NOMO-1 treated with DMSO at 0.1 percent for 48 hours (cell line): ENCODE measurements around the gene PIGBOS1.
"Not testable (repeated sequence)": the region's sequence is repeated elsewhere in the genome, so short reads cannot be mapped to it uniquely, and the experiment has no call there.

Source experiments
- DNase-seq: peaks from one replicate; lab custom pipeline; 2025; ENCODE audit not compliant: unreplicated experiment; lab: John Stamatoyannopoulos, UW

Gene PIGBOS1

DNA sequence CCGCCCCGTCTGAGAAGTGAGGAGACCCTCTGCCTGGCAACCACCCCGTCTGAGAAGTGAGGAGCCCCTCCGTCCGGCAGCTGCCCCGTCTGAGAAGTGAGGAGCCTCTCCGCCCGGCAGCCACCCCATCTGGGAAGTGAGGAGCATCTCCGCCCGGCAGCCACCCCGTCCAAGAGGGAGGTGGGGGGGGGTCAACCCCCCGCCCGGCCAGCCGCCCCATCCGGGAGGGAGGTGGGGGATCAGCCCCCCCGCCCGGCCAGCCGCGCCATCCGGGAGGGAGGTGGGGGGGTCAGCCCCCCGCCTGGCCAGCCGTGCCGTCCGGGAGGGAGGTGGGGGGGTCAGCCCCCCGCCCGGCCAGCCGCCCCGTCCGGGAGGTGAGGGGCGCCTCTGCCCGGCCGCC, 16.1 kb downstream of the PIGBOS1 start:
- not testable (repeated sequence) for DNase-seq

DNA sequence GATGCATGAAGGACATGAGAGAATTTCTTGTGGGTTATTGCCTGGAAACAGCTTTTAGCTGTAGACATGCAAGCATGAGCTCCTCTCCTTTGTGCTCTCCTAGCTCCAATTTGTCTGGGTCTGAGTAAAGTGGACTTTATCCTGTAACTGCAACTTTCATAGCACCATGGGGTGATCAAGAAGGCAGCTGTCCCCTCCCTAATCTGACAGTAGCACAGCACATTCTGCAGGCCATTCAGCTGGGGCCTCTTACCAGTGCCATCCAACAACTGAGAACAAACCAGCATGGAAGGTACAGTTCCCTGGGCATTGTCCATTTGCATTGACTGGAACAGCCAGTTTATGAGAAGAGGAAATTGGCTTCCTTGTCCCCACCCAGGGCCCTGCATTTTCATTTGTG, 21.6 kb downstream of the PIGBOS1 start:
- DNase-seq, result no peak

DNA sequence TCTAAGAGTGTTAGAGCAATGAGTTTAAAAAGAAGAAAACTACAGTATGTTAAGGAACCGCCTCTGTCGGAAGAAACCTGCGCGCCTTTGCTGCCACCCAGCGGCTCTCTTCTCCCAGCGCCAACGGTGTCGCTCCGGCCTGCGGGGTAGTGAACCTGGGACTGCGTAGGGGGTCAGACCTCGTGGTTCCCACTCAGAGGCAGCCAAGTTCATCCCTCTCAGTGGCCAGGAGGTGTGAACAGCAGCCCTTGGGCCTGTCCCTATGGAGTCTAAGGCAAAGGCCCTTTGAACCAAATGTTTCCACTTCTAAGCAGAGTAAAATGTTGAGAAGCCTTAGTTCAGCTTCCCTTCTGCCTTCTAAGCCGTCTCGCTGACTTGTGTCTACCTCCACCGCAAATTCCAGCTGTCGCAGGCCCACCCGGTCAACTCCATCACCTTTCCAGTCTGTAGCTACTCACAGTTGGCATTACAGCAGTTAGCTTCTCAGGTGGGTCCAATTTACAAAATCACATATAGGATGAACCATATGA, 28.3 kb downstream of the PIGBOS1 start:
- peak; percentile 82 for DNase-seq

DNA sequence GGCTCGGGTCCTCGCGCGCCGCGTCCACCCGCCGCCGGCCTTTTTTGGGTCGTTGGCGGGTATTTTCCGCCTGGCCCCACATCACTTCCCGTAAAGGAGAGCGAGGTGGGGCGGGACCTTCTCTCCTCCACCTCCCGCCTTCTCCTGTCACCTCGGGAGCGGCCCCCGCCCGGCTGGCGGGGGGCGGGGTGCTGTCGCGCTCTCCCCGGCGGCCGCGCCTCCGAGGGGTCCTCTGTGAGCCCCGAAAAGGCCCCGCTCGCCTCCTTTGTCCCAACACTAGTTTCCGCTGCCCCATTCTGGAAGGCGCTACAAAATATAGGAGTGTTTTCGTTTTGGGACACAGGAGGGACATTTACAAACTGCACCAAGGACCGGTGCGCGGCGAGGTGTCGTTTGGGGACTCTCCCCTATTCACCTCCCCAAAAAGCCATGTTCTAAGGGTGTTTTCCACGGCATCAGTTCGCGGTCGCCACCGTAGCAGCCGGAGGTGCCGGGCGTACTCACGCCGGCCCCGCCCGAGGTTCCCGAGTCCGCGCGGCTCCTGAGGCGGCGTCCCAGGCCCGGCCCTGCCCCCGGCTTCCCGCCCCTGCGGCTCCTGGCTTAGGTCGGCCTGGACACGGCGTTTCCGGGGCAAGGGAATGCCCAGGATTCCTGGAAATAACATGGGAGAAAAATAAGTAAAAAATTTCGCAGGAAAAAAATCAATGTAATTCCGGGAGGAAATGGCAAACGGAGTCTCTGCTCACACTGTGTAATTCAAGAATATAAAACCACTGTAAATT, 29.0 kb downstream of the PIGBOS1 start, which contains the start of gene RAB27A:
TSS of gene RAB27A (minus strand) at position 68 of the 782 bp plus-strand sequence. CDS start 54,879 bp downstream, outside the sequence.
- peak; percentile 69 for DNase-seq

DNA sequence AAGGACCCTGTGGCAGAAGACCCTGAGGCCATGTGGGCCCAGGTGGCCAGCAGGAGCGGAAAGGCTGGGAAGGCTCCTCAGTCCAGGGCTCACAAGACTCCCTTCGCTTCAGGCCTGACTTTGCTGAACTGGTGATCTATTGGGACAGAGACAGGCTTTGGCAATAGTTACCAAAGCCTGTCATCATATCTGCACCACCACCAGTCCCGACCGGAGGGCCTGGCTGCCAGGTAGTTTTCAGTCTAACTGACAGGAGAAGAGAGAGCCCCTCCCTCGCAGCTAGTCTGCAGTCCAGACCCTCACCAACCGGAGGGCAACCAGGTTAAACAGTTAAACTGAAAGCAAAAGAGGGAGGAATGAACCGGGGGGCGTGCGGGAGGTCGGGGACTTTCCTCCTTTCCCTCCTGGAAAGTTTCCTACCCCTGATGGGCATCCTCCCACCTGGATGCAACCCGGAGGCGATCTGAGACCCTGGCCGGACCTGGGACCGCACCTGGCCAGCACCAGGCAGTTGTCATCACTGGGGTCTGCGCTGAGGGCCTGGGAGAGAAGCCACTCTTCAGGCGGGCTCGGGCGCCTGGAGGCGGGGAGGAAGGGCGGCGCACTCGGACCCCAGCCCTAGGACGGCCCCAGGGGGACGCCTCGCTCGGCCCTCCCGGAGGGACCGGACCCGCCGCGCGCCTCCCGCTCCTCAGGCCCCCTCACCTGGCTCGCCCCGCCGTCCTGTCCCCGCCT, 29.7 kb downstream of the PIGBOS1 start:
- peak; percentile 52 for DNase-seq

DNA sequence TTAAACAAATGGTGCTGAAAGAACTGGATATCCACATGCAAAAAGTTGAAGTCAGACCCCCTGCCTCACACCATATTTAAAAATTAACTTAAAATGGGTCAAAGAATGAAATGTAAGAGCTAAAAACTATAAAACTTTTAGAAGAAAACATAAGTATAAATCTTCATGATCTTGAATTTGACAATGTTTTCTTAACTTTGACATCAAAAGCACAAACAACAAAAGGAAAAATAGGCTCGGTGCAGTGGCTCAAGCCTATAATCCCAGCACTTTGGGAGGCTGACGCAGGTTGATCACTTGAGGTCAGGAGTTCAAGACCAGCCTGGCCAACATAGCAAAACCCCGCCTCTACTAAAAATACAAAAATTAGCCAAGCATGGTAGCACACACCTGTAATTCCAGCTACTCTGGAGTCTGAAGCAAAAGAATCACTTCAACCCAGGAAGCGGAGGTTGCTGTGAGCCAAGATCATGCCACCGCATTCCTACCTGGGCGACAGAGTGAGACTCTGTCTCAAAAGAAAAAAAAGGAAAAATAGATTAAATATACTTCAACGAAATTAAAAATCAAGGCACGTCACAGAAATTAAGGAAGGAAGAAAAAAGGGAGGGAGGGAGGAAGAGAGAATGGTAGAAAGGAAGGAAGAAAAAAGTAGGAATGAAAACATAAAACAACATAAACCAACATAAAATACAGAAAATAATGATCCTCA, 30.8 kb downstream of the PIGBOS1 start:
- DNase-seq, result no peak

DNA sequence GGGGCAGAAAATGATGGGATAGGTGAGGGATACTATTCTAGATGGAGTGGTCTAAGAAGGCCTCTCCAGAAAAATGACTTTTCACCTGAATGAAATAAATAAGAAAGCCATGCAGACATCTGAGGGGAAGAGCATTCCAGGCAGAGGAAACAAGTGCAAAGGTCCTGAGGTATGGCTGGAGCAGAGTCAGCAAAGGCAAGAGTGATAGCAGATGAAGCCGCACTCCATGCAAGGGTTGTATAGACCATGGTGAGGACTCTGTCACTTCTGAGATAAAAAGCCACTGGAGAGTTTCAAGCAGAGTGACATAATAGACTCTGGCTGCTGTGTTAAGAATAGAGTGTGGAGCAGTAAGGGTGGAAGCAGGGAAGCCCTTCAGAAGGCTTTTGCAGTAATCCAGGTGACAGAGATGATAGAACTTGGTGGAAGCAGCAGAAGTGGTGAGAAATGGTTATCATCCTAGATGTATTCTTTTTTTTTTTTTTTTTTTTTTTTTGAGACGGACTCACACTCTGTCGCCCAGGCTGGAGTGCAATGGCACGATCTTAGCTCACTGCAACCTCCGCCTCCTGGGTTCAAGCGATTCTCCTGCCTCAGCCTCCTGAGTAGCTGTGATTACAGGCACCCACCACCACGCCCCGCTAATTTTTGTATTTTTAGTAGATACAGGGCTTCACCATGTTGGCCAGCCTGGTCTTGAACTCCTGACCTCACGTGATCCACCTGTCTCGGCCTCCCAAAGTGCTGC, 32.3 kb downstream of the PIGBOS1 start:
- DNase-seq, result not testable (repeated sequence)

DNA sequence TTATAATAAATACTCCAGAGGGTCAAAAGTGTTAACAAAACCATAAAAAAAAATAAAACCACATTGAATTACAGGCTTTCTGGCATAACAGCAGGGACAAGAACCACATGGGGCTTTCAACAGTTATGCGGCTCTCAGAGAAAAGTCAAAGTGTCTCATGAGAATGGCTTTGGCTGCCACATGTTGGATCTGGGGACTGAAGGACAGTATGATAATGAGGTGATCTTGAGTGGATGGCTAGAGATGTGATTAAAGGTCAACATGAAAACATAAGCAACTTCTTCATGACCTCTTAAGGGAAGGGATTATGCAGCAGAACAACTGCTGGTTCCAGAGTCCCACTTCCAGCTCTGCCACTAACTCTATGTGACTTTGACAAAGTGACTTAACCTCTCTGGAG, 34.5 kb downstream of the PIGBOS1 start:
- no peak for DNase-seq

DNA sequence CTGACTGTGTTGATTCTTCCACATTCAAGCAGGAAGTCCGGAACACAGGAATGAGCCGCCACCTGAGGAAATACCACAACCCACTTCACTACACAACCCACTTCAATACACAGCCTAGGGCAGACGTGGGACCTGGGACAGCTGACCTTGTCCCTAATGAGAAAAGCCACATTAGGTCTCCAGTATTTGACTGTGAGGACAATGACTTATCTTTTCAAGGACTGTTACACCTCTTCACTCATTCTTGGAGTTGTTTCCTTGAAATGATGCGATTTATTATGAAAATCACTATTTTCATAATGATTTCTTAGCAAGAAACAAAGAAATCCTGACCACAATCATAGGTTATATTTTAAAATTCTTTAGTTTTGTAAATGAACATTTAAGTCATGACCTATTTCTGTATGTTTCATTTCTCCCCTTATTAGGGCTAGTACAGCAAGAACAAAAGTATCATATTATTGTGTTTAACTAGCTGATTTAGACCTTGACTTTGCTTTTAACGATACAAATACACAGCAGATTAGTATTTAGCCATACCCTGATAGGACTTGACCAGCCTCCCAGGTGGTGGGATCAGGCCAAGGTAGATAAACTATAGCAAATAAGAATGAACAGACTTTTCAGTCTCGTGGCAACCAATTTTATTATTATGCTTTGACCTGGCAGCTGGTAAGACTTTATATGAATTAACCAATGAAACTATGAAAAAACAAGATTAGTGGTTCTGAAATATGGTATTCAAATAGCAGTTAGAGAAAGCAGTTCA, 35.4 kb downstream of the PIGBOS1 start:
- no peak for DNase-seq

DNA sequence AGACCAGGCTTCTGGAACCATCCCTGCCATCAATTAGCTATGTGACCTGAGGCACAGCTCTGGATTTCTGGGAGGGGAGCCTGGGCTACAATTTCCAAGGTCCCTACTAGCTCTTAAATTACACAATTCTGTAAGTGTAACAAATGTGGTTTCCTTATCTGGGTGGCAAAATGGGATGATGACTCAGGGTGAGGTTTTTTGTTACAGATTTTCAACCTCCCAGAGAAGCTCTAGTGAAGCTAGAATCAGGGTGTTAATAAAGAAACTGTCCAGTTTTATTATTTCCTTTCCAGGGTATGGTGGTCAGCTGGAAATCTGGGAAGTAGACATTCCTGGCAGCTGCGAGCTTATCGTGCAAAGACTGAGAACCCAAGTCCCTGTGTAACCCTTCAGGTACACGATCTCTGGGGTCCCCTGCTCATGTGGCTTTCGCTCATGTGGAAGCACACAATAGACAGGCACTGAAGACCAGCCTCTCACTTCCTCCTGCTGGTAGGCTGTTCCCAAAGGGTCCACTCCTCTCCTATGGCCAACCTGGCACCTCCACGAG, 36.6 kb downstream of the PIGBOS1 start:
- peak; percentile 77 for DNase-seq

DNA sequence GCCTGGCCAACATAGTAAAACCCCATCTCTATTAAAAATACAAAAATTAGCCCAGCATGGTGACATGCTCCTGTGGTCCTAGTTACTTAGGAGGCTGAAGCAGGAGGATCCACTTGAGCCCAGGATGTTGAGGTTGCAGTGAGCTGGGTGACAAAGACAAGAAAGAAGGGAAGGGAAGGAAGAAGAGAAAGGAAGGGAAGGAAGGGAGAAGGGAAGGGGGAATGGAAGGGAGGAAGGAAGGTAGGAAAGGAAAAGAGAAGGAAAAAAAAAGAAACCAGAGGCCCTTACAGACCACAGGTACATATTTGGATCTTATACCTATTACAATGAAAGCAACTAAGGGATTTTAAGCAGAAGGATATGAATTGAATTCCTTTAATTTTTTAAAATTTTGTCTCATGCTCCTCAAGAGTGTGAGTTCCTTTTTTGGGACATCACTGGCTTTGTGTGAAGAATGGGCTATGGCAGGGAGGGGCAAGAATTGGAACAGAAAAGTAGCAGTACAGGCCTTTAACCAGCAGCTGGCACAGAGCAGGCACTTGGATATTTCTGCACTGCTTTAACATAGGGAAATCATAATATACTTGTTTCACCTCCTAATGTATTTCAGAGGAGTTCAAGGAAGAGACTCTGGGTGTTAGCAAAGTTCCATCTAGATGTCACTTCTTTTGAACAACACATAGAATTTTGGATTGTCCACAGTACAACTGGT, 37.2 kb downstream of the PIGBOS1 start:
- DNase-seq, result no peak

DNA sequence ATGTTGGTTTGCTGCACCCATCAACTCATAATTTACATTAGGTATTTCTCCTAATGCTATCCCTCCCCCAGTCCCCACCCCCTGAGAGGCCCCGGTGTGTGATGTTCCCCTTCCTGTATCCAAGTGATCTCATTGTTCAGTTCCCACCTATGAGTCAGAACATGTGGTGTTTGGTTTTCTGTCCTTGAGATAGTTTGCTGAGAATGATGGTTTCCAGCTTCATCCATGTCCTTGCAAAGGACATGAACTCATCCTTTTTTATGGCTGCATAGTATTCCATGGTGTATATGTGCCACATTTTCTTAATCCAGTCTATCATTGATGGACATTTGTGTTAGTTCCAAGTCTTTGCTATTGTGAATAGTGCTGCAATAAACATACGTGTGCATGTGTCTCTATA, 38.3 kb downstream of the PIGBOS1 start:
- DNase-seq, result not testable (repeated sequence)

DNA sequence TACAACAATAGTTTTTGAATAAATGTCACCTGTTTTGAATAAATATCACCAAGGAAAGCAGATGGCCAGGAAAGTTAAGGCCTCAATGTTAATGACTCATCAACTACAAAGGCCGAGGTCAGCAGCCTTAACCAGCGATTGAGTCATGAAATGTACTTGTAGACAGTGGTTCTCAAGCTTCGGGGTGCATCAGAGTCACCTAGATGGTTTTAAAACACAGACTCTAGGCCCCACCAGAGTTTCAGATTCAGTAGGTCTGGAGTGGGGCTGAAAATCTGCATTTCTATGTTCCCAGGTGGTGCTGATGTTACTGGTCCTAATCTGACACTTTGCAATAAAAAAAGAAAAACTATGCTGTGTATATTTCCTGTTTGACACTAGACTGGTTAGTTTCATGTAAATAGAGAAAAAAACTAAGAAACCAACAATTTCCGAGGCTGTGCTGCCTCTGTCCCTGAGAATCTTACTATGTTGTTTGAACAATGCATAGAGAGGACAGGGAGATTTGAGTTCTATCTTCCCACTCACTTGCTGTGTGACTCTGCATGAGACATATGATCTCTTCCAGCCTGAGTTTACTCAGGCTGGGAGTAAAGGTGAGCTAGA, 39.1 kb downstream of the PIGBOS1 start:
- peak; percentile 50 for DNase-seq

DNA sequence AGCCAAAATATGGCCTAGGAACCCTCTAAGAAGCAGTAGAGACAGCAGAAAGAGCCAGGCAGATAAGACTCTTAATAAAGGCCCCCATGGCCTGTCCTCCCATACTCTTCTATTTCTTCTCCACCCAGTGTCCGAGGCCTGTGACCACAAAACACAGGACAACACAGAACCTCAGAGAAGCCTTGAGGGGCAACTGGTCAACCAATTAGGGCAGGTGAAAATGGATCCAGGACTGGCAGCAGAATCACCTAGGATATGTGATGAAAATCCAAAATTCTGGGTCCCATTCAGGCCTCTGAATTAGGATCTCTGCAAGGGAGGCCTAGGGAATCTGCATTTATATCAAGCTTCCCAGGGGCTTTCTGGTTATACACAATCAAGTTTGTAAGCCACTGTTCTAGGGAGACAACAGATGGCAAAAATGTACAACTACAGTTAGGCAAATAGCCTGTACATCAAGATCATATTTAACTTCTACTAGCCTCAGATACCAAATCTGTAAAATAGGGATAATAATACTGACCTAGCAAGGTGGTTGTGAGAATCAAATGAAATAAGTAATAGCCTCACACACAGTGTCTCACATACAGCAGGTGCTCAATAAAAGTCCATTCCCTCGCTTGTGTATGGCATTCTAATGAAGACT, 39.7 kb downstream of the PIGBOS1 start:
- no peak for DNase-seq

DNA sequence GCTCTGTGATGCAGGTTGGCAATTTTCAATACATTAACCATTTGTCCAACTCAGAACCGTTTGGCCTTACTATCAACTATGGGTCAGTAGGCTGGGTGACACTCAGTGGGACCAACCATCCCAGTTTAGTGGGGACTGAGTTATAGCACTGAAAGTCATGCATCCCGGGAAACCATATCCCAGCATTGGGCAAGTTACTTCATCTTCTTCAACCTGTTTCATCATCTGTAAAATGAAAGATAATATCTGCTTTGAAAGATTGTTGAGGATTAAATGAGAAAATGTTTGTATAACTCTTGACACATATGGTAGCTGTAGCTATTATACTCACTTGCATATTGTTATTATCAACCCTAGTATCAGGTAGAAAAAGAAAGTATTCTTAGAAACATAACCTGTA, 41.2 kb downstream of the PIGBOS1 start:
- no peak for DNase-seq

DNA sequence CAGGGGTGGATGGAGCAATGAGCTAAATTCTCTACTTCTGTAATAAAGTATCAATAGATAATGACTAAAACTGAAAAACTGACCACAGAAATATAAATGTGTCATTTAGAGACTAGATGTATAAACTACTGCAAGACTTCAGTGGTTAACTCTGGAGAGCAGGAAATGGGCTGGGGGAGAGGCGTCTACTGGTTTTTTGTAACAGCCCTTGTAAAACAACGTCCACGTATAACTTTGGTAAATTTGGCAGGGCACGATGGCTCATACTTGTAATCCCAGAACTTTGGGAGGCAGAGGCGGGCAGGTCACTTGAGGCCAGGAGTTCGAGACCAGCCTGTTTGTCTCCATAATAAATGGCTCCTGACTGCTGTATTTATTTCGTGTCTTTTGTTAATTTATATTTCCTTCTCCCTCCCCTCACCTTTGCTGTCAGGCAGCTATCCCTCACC, 41.8 kb downstream of the PIGBOS1 start:
- DNase-seq, result peak; percentile 97

DNA sequence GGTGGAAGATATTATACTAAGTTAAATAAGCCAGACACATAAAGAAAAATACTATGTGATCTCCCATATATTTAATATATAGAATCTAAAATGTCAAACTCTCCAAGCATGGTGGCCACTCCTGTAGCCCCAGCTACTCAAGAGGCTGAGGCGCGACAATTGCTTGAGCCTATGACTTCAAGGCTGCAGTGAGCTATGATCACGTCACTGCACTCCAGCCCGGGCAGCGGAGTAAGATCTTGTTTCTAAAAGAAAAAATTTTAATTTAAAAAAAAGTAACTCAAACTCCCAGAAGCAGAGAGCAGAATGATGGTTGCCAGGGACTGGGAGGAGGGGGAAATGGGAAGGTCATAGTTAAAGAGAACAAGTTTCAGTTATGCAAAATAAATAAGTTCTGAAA, 42.6 kb downstream of the PIGBOS1 start:
- DNase-seq, result no peak

DNA sequence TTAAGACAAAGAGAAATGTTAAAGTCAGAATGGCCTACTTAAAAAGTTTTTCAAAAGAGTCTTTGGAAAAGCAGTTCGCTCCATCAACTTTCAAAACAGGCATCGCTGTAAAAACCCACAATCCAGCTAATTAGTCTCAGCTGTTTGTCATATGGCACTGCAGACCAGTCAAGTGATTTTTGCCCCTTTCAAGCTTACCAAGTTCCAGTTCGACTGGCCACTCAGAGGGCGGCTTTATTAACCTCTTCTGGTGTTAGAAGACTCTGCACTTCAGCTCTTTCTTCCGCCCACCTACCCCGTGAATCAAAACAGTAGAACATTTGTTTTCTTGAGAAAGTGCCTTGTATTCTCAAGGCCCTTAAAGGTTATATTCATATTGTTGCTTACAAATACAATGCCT, 48.6 kb downstream of the PIGBOS1 start:
- no peak for DNase-seq
